SK-N-SH (cell line): ENCODE data around the gene C11orf68. TPM values are rescaled to one million over a fixed set of nuclear protein-coding genes. Genes with fewer than 3 reads are reported as not detected.

ENCODE experiments used
- CTCF ChIA-PET: fragments of 300-600, 350-600 bp; formaldehyde crosslinking; extraction: SDS; loops from one replicate; lab custom pipeline; 2021; lab: Yijun Ruan, JAX
- POLR2A ChIA-PET: fragments of 350-600 bp; sonication (Branson Sonifier 250); formaldehyde crosslinking; extraction: SDS; loops from one replicate; lab custom pipeline; 2020; ENCODE audit warnings: antibody characterized with exemption, inconsistent platforms; lab: Yijun Ruan, JAX
- DNase-seq: peaks from one replicate; pipeline ENCODE4 v3.0.0; 2012
- H2AFZ ChIP-seq: fragments of 200-600 bp; sonication (generic); 2 replicates; pipeline ENCODE4 v1.8.1; 2016; ENCODE audit warnings: antibody characterized with exemption, mild to moderate bottlenecking, low read depth
- H3F3A ChIP-seq: fragments of 200-600 bp; sonication (generic); replicated peaks from 2 replicates; pipeline ENCODE3; 2016; ENCODE audit warnings: antibody characterized with exemption, mild to moderate bottlenecking; ENCODE audit not compliant: insufficient read depth
- H3K27ac ChIP-seq, 2 experiments: fragments of 200-500 bp in 1 of 2; fragments of 200-600 bp in 1 of 2; sonication (Bioruptor generic) in 1 of 2; sonication (generic), shearing (Covaris generic) in 1 of 2; 2 replicates each; pipeline versions ENCODE4 v1.5.1 to v1.6.1; 2014 to 2016; ENCODE audit warnings: low read depth in 2 of 2, inconsistent platforms in 1 of 2, low read length in 1 of 2, mild to moderate bottlenecking in 1 of 2, mixed read lengths in 1 of 2
- H3K27me3 ChIP-seq: fragments of 200-600 bp; sonication (generic), shearing (Covaris generic); 2 replicates; pipeline ENCODE4 v1.6.1; 2016; ENCODE audit warnings: mixed run types; ENCODE audit not compliant: insufficient read depth
- H3K36me3 ChIP-seq, 2 experiments: fragments of 200-500 bp in 1 of 2; fragments of 200-600 bp in 1 of 2; sonication (Bioruptor generic) in 1 of 2; sonication (generic) in 1 of 2; replicated peaks in 1 of 2; 2 replicates each; pipeline versions ENCODE3 to v1.5.1; 2014 to 2016; ENCODE audit warnings: low read length in 1 of 2, mild to moderate bottlenecking in 1 of 2; ENCODE audit not compliant: insufficient read depth in 2 of 2, control insufficient read depth in 1 of 2
- H3K4me1 ChIP-seq, 2 experiments: fragments of 200-500 bp in 1 of 2; fragments of 200-600 bp in 1 of 2; sonication (Bioruptor generic) in 1 of 2; sonication (generic), shearing (Covaris generic) in 1 of 2; 2 replicates each; pipeline versions ENCODE4 v1.5.1 to v1.6.1; 2014 to 2016; ENCODE audit warnings: low read depth in 1 of 2, low read length in 1 of 2, mixed run types in 1 of 2; ENCODE audit not compliant: insufficient read depth in 2 of 2, control insufficient read depth in 1 of 2
- H3K4me2 ChIP-seq: fragments of 200-600 bp; sonication (generic), shearing (Covaris generic); 2 replicates; pipeline ENCODE4 v1.6.1; 2017; ENCODE audit warnings: mixed run types
- H3K4me3 ChIP-seq, 2 experiments: fragments of 200-500 bp in 1 of 2; fragments of 200-600 bp in 1 of 2; sonication (Bioruptor generic) in 1 of 2; sonication (generic), shearing (Covaris generic) in 1 of 2; 2 replicates each; pipeline versions ENCODE4 v1.5.1 to v1.8.1; 2014 to 2016; ENCODE audit warnings: low read depth in 2 of 2, inconsistent platforms in 1 of 2, low read length in 1 of 2, mild to moderate bottlenecking in 1 of 2, mixed read lengths in 1 of 2, moderate library complexity in 1 of 2
- H3K79me2 ChIP-seq: fragments of 200-600 bp; sonication (generic); 2 replicates; pipeline ENCODE4 v1.8.1; 2017; ENCODE audit warnings: mild to moderate bottlenecking; ENCODE audit not compliant: insufficient read depth
- H3K9ac ChIP-seq: fragments of 200-600 bp; sonication (generic); 2 replicates; pipeline ENCODE4 v1.6.1; 2017; ENCODE audit warnings: mixed run types
- H3K9me2 ChIP-seq: fragments of 200-600 bp; sonication (generic); 2 replicates; pipeline ENCODE4 v1.6.1; 2017; ENCODE audit warnings: mixed run types
- H3K9me3 ChIP-seq: fragments of 200-600 bp; sonication (generic); 2 replicates; pipeline ENCODE4 v1.6.1; 2017; ENCODE audit warnings: mixed run types, mild to moderate bottlenecking, moderate library complexity
- H4K20me1 ChIP-seq: fragments of 200-600 bp; sonication (generic); 2 replicates; pipeline ENCODE4 v1.6.1; 2017; ENCODE audit warnings: mild to moderate bottlenecking, mixed run types; ENCODE audit not compliant: insufficient read depth
- ELF1 ChIP-seq: IDR thresholded peaks from 2 replicates; pipeline ENCODE4 v1.4.0; 2012
- EP300 ChIP-seq, 2 experiments: IDR thresholded peaks; 2 replicates each; pipeline versions ENCODE4 v1.4.0 to v1.6.1; 2012; ENCODE audit warnings: borderline replicate concordance in 1 of 2, low read depth in 1 of 2, low read length in 1 of 2
- FOSL2 ChIP-seq: IDR thresholded peaks from 2 replicates; pipeline ENCODE4 v1.4.0; 2012; ENCODE audit warnings: low read depth, mild to moderate bottlenecking, moderate library complexity, borderline replicate concordance
- FOXM1 ChIP-seq: IDR thresholded peaks from 2 replicates; pipeline ENCODE4 v1.4.0; 2012; ENCODE audit warnings: low read depth, mild to moderate bottlenecking
- MXI1 ChIP-seq: IDR thresholded peaks from 2 replicates; pipeline ENCODE4 v1.6.1; 2012; ENCODE audit warnings: mild to moderate bottlenecking, low read depth, low read length, improper control_type of control experiment
- NFIC ChIP-seq: IDR thresholded peaks from 2 replicates; pipeline ENCODE4 v1.4.0; 2012; ENCODE audit warnings: borderline replicate concordance
- RAD21 ChIP-seq: IDR thresholded peaks from 2 replicates; pipeline ENCODE4 v1.6.1; 2012; ENCODE audit warnings: mild to moderate bottlenecking, low read length
- RXRA ChIP-seq: IDR thresholded peaks from 2 replicates; pipeline ENCODE4 v1.4.0; 2012; ENCODE audit warnings: low read depth, mild to moderate bottlenecking, borderline replicate concordance
- ZBTB33 ChIP-seq: IDR thresholded peaks from 2 replicates; pipeline ENCODE4 v1.4.0; 2012; ENCODE audit warnings: low read depth, borderline replicate concordance
- WGBS: methylation state at CpG from one replicate; pipeline ENCODE4 v1.1.6; 2017; ENCODE audit warnings: low lambda C conversion rate; 5-methylcytosine and 5-hydroxymethylcytosine counted together
- polyA plus RNA-seq, 3 experiments: library from polyadenylated mRNA; depleted of rRNA; stranded (reverse); fragments of >200 nt; gene quantifications; 2 replicates each; pipeline ENCODE4 v1.2.3, GENCODE V29; 2012

Gene C11orf68
- polyA plus RNA-seq, 1 of the 3 experiments (the other 2 are of a cell fraction): 65.3 TPM

GRCh38 chr11:65967329-65967934 lies 48.6 kb upstream of the C11orf68 start (continued):
- TF ChIP-seq ZBTB33 (no peak), FOSL2 (no peak), EP300 (IDR thresholded peaks at IDR 0.05; ENCODE audit: borderline replicate concordance in 1 of 2, low read depth in 1 of 2, low read length in 1 of 2) (no peak), MXI1 (no peak)

- Histone ChIP-seq H3K4me1 (peaks cover 8 to 11% of the 10 kb centered on the region in 2 experiments; a peak in 3 of 4 replicates), H3K4me3 (no peak overlapping the region), H3K9ac (no peak overlapping the region), H3K9me3 (no peaks in the 10 kb centered on the region), H3K36me3 (peaks cover 42 to 54% of the 10 kb centered on the region in 2 experiments), H2AFZ (no peak overlapping the region), H3K27ac (no peak overlapping the region), H3K4me2 (no peak overlapping the region), H3K27me3 (no peaks in the 10 kb centered on the region), H4K20me1 (peaks cover 9% of the 10 kb centered on the region; the same call in 1 of the 2 replicates), H3F3A (peaks cover 1% of the 10 kb centered on the region), H3K9me2 (no peaks in the 10 kb centered on the region), H3K79me2 (peaks cover 54% of the 10 kb centered on the region)
- 96% methylated on average over 28 of the region's 36 CpGs for WGBS
- ChIA-PET POLR2A (no interaction called here), CTCF (interaction anchor here (1.0 to 2.0 kb wide), 4 partner anchors 22 to 82 kb away, joined by 3 to 5 read pairs (median 4); partner anchors contain the start of gene FIBP)
- no peak for TF ChIP-seq ELF1
- no peak for TF ChIP-seq RAD21
- no peak for TF ChIP-seq MXI1
- no peak for TF ChIP-seq FOXM1
- no peak for TF ChIP-seq RXRA
- no peak for TF ChIP-seq ZBTB33
- TF ChIP-seq NFIC: no peak
- DNase-seq: no peak
Measured at GRCh38 chr11:65965986-65966762, 47.3 kb upstream of the C11orf68 start.
